ENCODE data around the gene ARID2.

The ARID2 gene

DNA sequence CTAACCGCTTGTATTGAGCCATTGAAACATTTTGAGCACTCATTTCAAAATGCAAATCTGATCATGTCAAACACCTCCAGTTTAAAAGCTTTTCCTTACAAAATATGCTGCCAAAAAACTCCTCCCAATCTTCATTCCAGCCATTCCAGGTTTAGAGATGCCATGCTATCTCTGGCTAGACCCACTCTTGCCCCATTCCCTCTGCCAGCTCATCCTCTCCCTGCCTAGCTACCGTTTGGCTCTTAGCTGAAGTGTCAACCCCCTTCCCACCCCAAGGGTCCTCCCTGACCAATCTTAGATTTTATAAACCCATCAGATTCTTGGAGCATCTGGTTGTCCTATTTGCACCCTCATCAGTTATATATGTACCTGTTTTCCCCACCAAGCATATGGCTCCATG lies 185.9 kb downstream of the ARID2 start:
- Histone ChIP-seq H3K4me3 (IDR thresholded peaks at IDR 0.05; ENCODE audit: insufficient read depth, low read depth, low read length) (no peak overlapping the region), H3K9ac (no peak overlapping the region), H3K27ac (no peak overlapping the region), H3K27me3 (ENCODE audit: insufficient read depth, low read depth) (no peaks in the 10 kb centered on the region), H3K36me3 (ENCODE audit: insufficient read depth) (no peaks in the 10 kb centered on the region), H3K4me2 (no peak overlapping the region), H2AFZ (ENCODE audit: low read depth) (no peak overlapping the region), H4K20me1 (ENCODE audit: insufficient read depth) (no peaks in the 10 kb centered on the region), H3K4me1 (ENCODE audit: low read depth, poor library complexity, severe bottlenecking) (peaks cover 6% of the 10 kb centered on the region), H3K79me2 (ENCODE audit: insufficient read depth, low read depth) (no peaks in the 10 kb centered on the region)
- TF ChIP-seq, protein P1, sequence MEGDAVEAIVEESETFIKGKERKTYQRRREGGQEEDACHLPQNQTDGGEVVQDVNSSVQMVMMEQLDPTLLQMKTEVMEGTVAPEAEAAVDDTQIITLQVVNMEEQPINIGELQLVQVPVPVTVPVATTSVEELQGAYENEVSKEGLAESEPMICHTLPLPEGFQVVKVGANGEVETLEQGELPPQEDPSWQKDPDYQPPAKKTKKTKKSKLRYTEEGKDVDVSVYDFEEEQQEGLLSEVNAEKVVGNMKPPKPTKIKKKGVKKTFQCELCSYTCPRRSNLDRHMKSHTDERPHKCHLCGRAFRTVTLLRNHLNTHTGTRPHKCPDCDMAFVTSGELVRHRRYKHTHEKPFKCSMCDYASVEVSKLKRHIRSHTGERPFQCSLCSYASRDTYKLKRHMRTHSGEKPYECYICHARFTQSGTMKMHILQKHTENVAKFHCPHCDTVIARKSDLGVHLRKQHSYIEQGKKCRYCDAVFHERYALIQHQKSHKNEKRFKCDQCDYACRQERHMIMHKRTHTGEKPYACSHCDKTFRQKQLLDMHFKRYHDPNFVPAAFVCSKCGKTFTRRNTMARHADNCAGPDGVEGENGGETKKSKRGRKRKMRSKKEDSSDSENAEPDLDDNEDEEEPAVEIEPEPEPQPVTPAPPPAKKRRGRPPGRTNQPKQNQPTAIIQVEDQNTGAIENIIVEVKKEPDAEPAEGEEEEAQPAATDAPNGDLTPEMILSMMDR (conservative IDR thresholded peaks at IDR 0.05; ENCODE audit: low read depth, low read length), result no peak

DNA sequence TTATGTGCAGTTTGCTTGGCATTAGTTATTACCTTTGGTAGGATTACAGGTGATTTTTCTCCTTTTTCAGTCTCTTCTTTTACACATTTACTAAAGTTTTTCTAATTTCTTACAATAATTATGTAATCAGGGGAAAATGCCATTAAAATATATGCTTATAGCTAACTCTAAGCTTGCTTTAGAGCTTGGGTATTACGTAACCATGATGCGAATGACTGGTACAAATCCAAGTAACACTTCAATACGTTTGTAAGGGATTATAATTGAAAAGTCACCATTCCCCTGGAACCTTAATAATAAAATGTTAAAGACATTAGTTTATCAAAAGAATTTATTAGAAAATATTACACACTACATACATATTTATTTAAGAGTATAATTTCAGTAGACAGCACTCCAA lies 189.3 kb downstream of the ARID2 start:
- no peak overlapping the region for H3K27ac ChIP-seq
- H3K9ac ChIP-seq, result no peak overlapping the region
- no peaks in the 10 kb centered on the region for H3K79me2 ChIP-seq (ENCODE audit: insufficient read depth, low read depth)
- H2AFZ ChIP-seq (ENCODE audit: low read depth), result no peak overlapping the region
- H3K4me2 ChIP-seq, result no peak overlapping the region
- no peaks in the 10 kb centered on the region for H3K27me3 ChIP-seq (ENCODE audit: insufficient read depth, low read depth)
- H3K4me1 ChIP-seq (ENCODE audit: low read depth, poor library complexity, severe bottlenecking), result no peaks in the 10 kb centered on the region
- TF ChIP-seq, protein P1 (conservative IDR thresholded peaks at IDR 0.05; ENCODE audit: low read depth, low read length), result no peak
- H3K36me3 ChIP-seq (ENCODE audit: insufficient read depth), result peaks cover 13% of the 10 kb centered on the region; the same call in 1 of the 2 replicates
- H3K4me3 ChIP-seq (IDR thresholded peaks at IDR 0.05; ENCODE audit: insufficient read depth, low read depth, low read length), result no peak overlapping the region
- H4K20me1 ChIP-seq (ENCODE audit: insufficient read depth), result no peaks in the 10 kb centered on the region

DNA sequence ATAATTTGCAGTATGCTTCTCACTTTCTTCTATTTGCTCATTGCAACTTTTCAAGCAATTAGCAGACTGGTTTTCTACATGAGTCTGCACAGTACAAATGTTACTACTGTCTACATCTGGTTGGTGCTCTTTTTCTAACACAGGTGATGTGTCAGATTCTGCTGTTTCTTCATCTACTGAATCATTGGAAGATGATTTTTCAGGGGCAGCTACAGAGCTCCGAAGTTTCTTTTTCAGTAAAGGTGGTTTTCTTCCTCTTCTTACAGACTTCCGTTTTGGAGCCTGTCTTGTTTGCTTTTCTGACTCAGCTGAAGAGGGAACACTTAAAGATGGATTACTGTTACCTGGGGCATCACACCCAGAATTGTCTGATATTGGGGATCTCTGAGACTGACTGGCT lies 198.8 kb downstream of the ARID2 start:
- Histone ChIP-seq H3K9ac (no peak overlapping the region), H3K4me2 (no peak overlapping the region), H3K27me3 (ENCODE audit: insufficient read depth, low read depth) (no peaks in the 10 kb centered on the region; the same call in 1 of the 2 replicates), H4K20me1 (ENCODE audit: insufficient read depth) (no peaks in the 10 kb centered on the region), H3K27ac (no peak overlapping the region), H2AFZ (ENCODE audit: low read depth) (no peak overlapping the region), H3K4me1 (ENCODE audit: low read depth, poor library complexity, severe bottlenecking) (no peaks in the 10 kb centered on the region), H3K79me2 (ENCODE audit: insufficient read depth, low read depth) (no peaks in the 10 kb centered on the region), H3K36me3 (ENCODE audit: insufficient read depth) (peaks cover 11% of the 10 kb centered on the region), H3K4me3 (IDR thresholded peaks at IDR 0.05; ENCODE audit: insufficient read depth, low read depth, low read length) (no peak overlapping the region)
- TF ChIP-seq, protein P1 (conservative IDR thresholded peaks at IDR 0.05; ENCODE audit: low read depth, low read length), result no peak

DNA sequence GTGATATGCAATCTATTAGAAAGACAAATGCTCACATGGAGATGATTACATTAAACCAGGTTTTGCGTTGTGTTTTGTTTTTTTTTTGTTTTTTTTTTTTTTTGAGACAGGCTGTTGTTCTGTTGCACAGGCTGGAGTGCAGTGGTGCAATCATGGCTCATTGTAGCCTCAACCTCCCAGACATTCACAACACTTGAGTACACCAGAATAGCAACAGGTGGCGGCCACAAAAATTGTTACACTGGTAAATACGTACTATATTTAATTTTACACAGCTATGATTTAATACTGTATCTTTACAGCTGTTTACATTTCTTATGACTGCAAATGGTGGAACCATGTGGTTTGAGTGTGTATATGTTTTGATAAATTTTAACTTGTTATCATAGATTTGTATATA lies 200.9 kb downstream of the ARID2 start:
- H3K27me3 ChIP-seq (ENCODE audit: insufficient read depth, low read depth), result no peaks in the 10 kb centered on the region; the same call in 1 of the 2 replicates
- no peaks in the 10 kb centered on the region for H3K79me2 ChIP-seq (ENCODE audit: insufficient read depth, low read depth)
- no peak overlapping the region for H3K4me2 ChIP-seq
- no peak overlapping the region for H3K27ac ChIP-seq
- TF ChIP-seq, protein P1 (conservative IDR thresholded peaks at IDR 0.05; ENCODE audit: low read depth, low read length), result no peak
- H3K4me1 ChIP-seq (ENCODE audit: low read depth, poor library complexity, severe bottlenecking), result no peaks in the 10 kb centered on the region
- H2AFZ ChIP-seq (ENCODE audit: low read depth), result no peak overlapping the region
- H3K4me3 ChIP-seq (IDR thresholded peaks at IDR 0.05; ENCODE audit: insufficient read depth, low read depth, low read length), result no peak overlapping the region
- H4K20me1 ChIP-seq (ENCODE audit: insufficient read depth), result no peaks in the 10 kb centered on the region
- peaks cover 9% of the 10 kb centered on the region; the same call in 1 of the 2 replicates for H3K36me3 ChIP-seq (ENCODE audit: insufficient read depth)
- H3K9ac ChIP-seq, result no peak overlapping the region

All from KMS-11 (cell line).